Inflammatory macrophage treated with lipopolysaccharide for 4 hours (primary cell): ENCODE measurements around the gene OLFM1.

Experiments used
- DNase-seq: peaks from one replicate; pipeline ENCODE4 v3.0.0-alpha.2; 2020

OLFM1 gene

GRCh38 chr9:135076876-135077430 lies 10.5 kb upstream of the OLFM1 start:
- DNase-seq: no peak

GRCh38 chr9:135077497-135078200 lies 9.8 kb upstream of the OLFM1 start:
- no peak for DNase-seq

GRCh38 chr9:135078361-135078821 lies 9.1 kb upstream of the OLFM1 start:
- no peak for DNase-seq

GRCh38 chr9:135079018-135079417 lies 8.4 kb upstream of the OLFM1 start:
- no peak for DNase-seq

- DNase-seq: no peak
Observed at GRCh38 chr9:135079676-135080075, 7.8 kb upstream of the OLFM1 start.

GRCh38 chr9:135080286-135081263 lies 6.9 kb upstream of the OLFM1 start:
- no peak for DNase-seq

- no peak for DNase-seq
Observed at GRCh38 chr9:135081264-135081660, 6.2 kb upstream of the OLFM1 start.

- no peak for DNase-seq
Observed at GRCh38 chr9:135081731-135082130, 5.7 kb upstream of the OLFM1 start.

- DNase-seq: no peak
Observed at GRCh38 chr9:135082536-135082935, 4.9 kb upstream of the OLFM1 start.

GRCh38 chr9:135083241-135083810 lies 4.1 kb upstream of the OLFM1 start:
- no peak for DNase-seq

GRCh38 chr9:135083831-135084230 lies 3.6 kb upstream of the OLFM1 start:
- DNase-seq: no peak

- DNase-seq: no peak
Observed at GRCh38 chr9:135084262-135084661, 3.2 kb upstream of the OLFM1 start.

GRCh38 chr9:135084881-135085760 lies 2.3 kb upstream of the OLFM1 start:
- DNase-seq: no peak

GRCh38 chr9:135085830-135086546 lies 1.5 kb upstream of the OLFM1 start:
- peak; percentile 54 for DNase-seq

- DNase-seq: no peak
Observed at GRCh38 chr9:135086597-135087488, 625 bp upstream of the OLFM1 start.

- DNase-seq: no peak
Observed at GRCh38 chr9:135087899-135088347, 455 bp downstream of the OLFM1 start.

GRCh38 chr9:135088348-135088978 lies 995 bp downstream of the OLFM1 start:
- DNase-seq: no peak

- DNase-seq: no peak
Observed at GRCh38 chr9:135088979-135089847, 1.7 kb downstream of the OLFM1 start.

- DNase-seq: no peak
Observed at GRCh38 chr9:135090081-135090480, 2.6 kb downstream of the OLFM1 start.
